Measurements from ENCODE around the gene ETS1. TPM values are rescaled to one million over a fixed set of nuclear protein-coding genes. Genes with fewer than 3 reads are reported as not detected.

ETS1 gene
- total RNA-seq, 1 experiment from 2014 or later: 29.9 TPM

DNA sequence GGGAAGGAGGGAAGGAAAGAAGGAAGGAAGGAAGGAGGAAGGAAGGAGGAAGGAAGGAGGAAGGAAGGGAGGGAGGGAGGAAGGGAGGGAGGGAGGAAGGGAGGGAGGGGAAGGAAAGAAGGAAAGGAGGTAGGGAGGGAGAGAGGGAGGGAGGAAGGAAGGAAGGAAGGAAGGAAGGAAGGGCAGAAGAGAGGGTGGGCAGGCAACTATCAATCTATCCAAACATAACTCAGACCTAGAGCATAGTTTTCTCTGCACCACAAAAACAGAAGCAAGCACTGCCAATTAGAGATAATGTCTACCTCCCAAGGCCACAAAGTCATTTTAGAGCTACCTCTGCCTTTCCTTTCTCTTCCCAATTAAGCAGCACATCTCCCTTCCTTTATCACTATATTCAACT is 109.1 kb downstream of the ETS1 start:
- H3K4me2 ChIP-seq (ENCODE audit: insufficient read depth, insufficient read length, low read length): no peak overlapping the region
- no peak overlapping the region for H3K23ac ChIP-seq (ENCODE audit: insufficient read length, low read depth, low read length)
- H3K9me3 ChIP-seq (ENCODE audit: control insufficient read depth, low read depth, low read length): no peaks in the 10 kb centered on the region
- no peak overlapping the region for H3K18ac ChIP-seq (ENCODE audit: insufficient read length, low read depth, low read length)
- H3K4ac ChIP-seq (ENCODE audit: low read depth, low read length): no peak overlapping the region
- peaks cover 0 to 22% (median 7%) of the 10 kb centered on the region in 3 experiments; a peak in 3 of 7 replicates for H3K36me3 Mint-ChIP-seq (ENCODE audit: insufficient read depth in 1 of 3, low read depth in 3 of 3)
- no peak overlapping the region for H2BK15ac ChIP-seq (ENCODE audit: low read depth, low read length)
- no peaks in the 10 kb centered on the region for H3K23me2 ChIP-seq (ENCODE audit: insufficient read length, low read depth, low read length, poor library complexity, severe bottlenecking)
- H3K4me1 Mint-ChIP-seq: peaks cover 5 to 10% of the 10 kb centered on the region in 2 experiments
- H4K91ac ChIP-seq (ENCODE audit: insufficient read length, low read depth, low read length): no peak overlapping the region
- no peaks in the 10 kb centered on the region for H3K79me1 ChIP-seq (ENCODE audit: insufficient read depth, low read depth, low read length, poor library complexity, severe bottlenecking)
- no peak overlapping the region for H3K27ac ChIP-seq (ENCODE audit: insufficient read length, low read depth, low read length)
- H3K4me1 ChIP-seq (ENCODE audit: insufficient read depth, low read length): no peaks in the 10 kb centered on the region
- TF ChIP-seq, protein P1, sequence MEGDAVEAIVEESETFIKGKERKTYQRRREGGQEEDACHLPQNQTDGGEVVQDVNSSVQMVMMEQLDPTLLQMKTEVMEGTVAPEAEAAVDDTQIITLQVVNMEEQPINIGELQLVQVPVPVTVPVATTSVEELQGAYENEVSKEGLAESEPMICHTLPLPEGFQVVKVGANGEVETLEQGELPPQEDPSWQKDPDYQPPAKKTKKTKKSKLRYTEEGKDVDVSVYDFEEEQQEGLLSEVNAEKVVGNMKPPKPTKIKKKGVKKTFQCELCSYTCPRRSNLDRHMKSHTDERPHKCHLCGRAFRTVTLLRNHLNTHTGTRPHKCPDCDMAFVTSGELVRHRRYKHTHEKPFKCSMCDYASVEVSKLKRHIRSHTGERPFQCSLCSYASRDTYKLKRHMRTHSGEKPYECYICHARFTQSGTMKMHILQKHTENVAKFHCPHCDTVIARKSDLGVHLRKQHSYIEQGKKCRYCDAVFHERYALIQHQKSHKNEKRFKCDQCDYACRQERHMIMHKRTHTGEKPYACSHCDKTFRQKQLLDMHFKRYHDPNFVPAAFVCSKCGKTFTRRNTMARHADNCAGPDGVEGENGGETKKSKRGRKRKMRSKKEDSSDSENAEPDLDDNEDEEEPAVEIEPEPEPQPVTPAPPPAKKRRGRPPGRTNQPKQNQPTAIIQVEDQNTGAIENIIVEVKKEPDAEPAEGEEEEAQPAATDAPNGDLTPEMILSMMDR (conservative IDR thresholded peaks at IDR 0.05): no peak
- no peak overlapping the region for H2BK20ac ChIP-seq (ENCODE audit: low read depth, low read length, poor library complexity, severe bottlenecking)
- no peak overlapping the region for H2BK12ac ChIP-seq (ENCODE audit: insufficient read length, low read depth, low read length)
- no peaks in the 10 kb centered on the region for H4K20me1 ChIP-seq (ENCODE audit: control insufficient read depth, insufficient read depth, insufficient read length)
- H3K79me2 ChIP-seq (ENCODE audit: insufficient read depth, low read length): no peaks in the 10 kb centered on the region
- no peak overlapping the region for H4K8ac ChIP-seq (replicated peaks; ENCODE audit: insufficient read length, low read depth, low read length)
- H2BK120ac ChIP-seq (ENCODE audit: low read depth, low read length, poor library complexity, severe bottlenecking): no peak overlapping the region
- H3K14ac ChIP-seq (ENCODE audit: insufficient read depth, low read length): no peak overlapping the region
- H2AK5ac ChIP-seq (ENCODE audit: insufficient read length, low read length): no peak overlapping the region
- H3K56ac ChIP-seq (ENCODE audit: insufficient read length, low read depth, low read length): no peak overlapping the region
- H3K27ac Mint-ChIP-seq: no peak overlapping the region
- H2BK5ac ChIP-seq (ENCODE audit: insufficient read length, low read length): no peak overlapping the region
- H3K27me3 ChIP-seq (ENCODE audit: insufficient read depth, low read length): no peaks in the 10 kb centered on the region
- no peak overlapping the region for H3T11ph ChIP-seq (ENCODE audit: low read length)
- no peak overlapping the region for H4K5ac ChIP-seq (ENCODE audit: insufficient read length, low read depth, low read length)
- H3K9ac ChIP-seq (ENCODE audit: extremely low read depth, insufficient read length, low read length): no peak overlapping the region
- no peak overlapping the region for H3K4me3 Mint-ChIP-seq
- no peak for DNase-seq
- no peaks in the 10 kb centered on the region for H3K27me3 Mint-ChIP-seq (ENCODE audit: low read depth)
- no peaks in the 10 kb centered on the region for H3K9me3 Mint-ChIP-seq
- no peak overlapping the region for H2AFZ ChIP-seq (ENCODE audit: low read length)

All from H9 (cell line).